H9 (cell line): ENCODE data around the gene MPL. TPM values are rescaled to one million over a fixed set of nuclear protein-coding genes. Genes with fewer than 3 reads are reported as not detected.

Experiments used
- DNase-seq: peaks from one replicate; pipeline ENCODE4 v3.0.0-alpha.2; 2017
- H2AFZ ChIP-seq: one replicate; pipeline ENCODE4 v1.6.1; 2013; ENCODE audit warnings: mild to moderate bottlenecking, low read length, control low read depth, moderate library complexity
- H2AK5ac ChIP-seq: 2 replicates; pipeline ENCODE4 v1.6.1; 2013; ENCODE audit warnings: low read length, control low read depth, mixed read lengths; ENCODE audit not compliant: insufficient read length
- H2BK120ac ChIP-seq: one replicate; pipeline ENCODE4 v1.6.1; 2013; ENCODE audit warnings: low read depth, mild to moderate bottlenecking, low read length, control low read depth, inconsistent platforms; ENCODE audit not compliant: poor library complexity, severe bottlenecking
- H2BK12ac ChIP-seq: 2 replicates; pipeline ENCODE4 v1.6.1; 2013; ENCODE audit warnings: low read length, control low read depth, mixed read lengths, low read depth; ENCODE audit not compliant: insufficient read length
- H2BK15ac ChIP-seq: 2 replicates; pipeline ENCODE4 v1.6.1; 2013; ENCODE audit warnings: low read depth, low read length, control low read depth
- H2BK20ac ChIP-seq: one replicate; pipeline ENCODE4 v1.6.1; 2013; ENCODE audit warnings: low read depth, mild to moderate bottlenecking, low read length, control low read depth, inconsistent platforms; ENCODE audit not compliant: poor library complexity, severe bottlenecking
- H2BK5ac ChIP-seq: 2 replicates; pipeline ENCODE4 v1.6.1; 2013; ENCODE audit warnings: low read length, control low read depth, mixed read lengths; ENCODE audit not compliant: insufficient read length
- H3K14ac ChIP-seq: 2 replicates; pipeline ENCODE4 v1.6.1; 2013; ENCODE audit warnings: low read length, control low read depth; ENCODE audit not compliant: insufficient read depth
- H3K18ac ChIP-seq: 2 replicates; pipeline ENCODE4 v1.6.1; 2013; ENCODE audit warnings: low read depth, mild to moderate bottlenecking, mixed read lengths, low read length, control low read depth; ENCODE audit not compliant: insufficient read length
- H3K23ac ChIP-seq: 2 replicates; pipeline ENCODE4 v1.6.1; 2013; ENCODE audit warnings: low read length, control low read depth, mixed read lengths, low read depth; ENCODE audit not compliant: insufficient read length
- H3K23me2 ChIP-seq: 2 replicates; pipeline ENCODE4 v1.6.1; 2013; ENCODE audit warnings: low read depth, mild to moderate bottlenecking, mixed read lengths, low read length, control low read depth; ENCODE audit not compliant: insufficient read length, poor library complexity, severe bottlenecking
- H3K27ac ChIP-seq: 2 replicates; pipeline ENCODE4 v1.5.1; 2013; ENCODE audit warnings: low read length, control low read depth, mixed read lengths, low read depth; ENCODE audit not compliant: insufficient read length
- H3K27me3 ChIP-seq: 2 replicates; pipeline ENCODE4 v1.6.1; 2013; ENCODE audit warnings: low read length, control low read depth, inconsistent platforms; ENCODE audit not compliant: insufficient read depth
- H3K4ac ChIP-seq: 2 replicates; pipeline ENCODE4 v1.6.1; 2013; ENCODE audit warnings: low read depth, mild to moderate bottlenecking, control low read depth, inconsistent platforms, low read length, moderate library complexity
- H3K4me1 ChIP-seq: 2 replicates; pipeline ENCODE4 v1.6.1; 2013; ENCODE audit warnings: low read length, control low read depth, inconsistent platforms; ENCODE audit not compliant: insufficient read depth
- H3K4me2 ChIP-seq: 2 replicates; pipeline ENCODE4 v1.6.1; 2013; ENCODE audit warnings: low read length, control low read depth, mixed read lengths; ENCODE audit not compliant: insufficient read length, insufficient read depth
- H3K56ac ChIP-seq: 2 replicates; pipeline ENCODE4 v1.6.1; 2013; ENCODE audit warnings: low read depth, mild to moderate bottlenecking, mixed read lengths, low read length, control low read depth; ENCODE audit not compliant: insufficient read length
- H3K79me1 ChIP-seq: 2 replicates; pipeline ENCODE4 v1.6.1; 2013; ENCODE audit warnings: low read depth, mild to moderate bottlenecking, moderate library complexity, low read length, control low read depth, inconsistent platforms; ENCODE audit not compliant: insufficient read depth, poor library complexity, severe bottlenecking
- H3K79me2 ChIP-seq: 2 replicates; pipeline ENCODE4 v1.6.1; 2013; ENCODE audit warnings: low read length, control low read depth, inconsistent platforms; ENCODE audit not compliant: insufficient read depth
- H3K9ac ChIP-seq: 2 replicates; pipeline ENCODE4 v1.6.1; 2013; ENCODE audit warnings: low read length, control low read depth, mixed read lengths; ENCODE audit not compliant: insufficient read length; ENCODE audit errors: extremely low read depth
- H3K9me3 ChIP-seq: one replicate; pipeline ENCODE4 v1.6.1; 2013; ENCODE audit warnings: low read depth, low read length, inconsistent platforms; ENCODE audit not compliant: control insufficient read depth
- H3T11ph ChIP-seq: one replicate; pipeline ENCODE4 v1.6.1; 2013; ENCODE audit warnings: mild to moderate bottlenecking, low read length, control low read depth, inconsistent platforms
- H4K20me1 ChIP-seq: one replicate; pipeline ENCODE4 v1.6.1; 2013; ENCODE audit not compliant: control insufficient read depth, insufficient read length, insufficient read depth
- H4K5ac ChIP-seq: 2 replicates; pipeline ENCODE4 v1.6.1; 2013; ENCODE audit warnings: low read depth, mild to moderate bottlenecking, mixed read lengths, low read length, control low read depth; ENCODE audit not compliant: insufficient read length
- H4K8ac ChIP-seq: replicated peaks from 2 replicates; pipeline ENCODE4 v1.6.1; 2013; ENCODE audit warnings: low read length, control low read depth, mixed read lengths, low read depth; ENCODE audit not compliant: insufficient read length
- H4K91ac ChIP-seq: 2 replicates; pipeline ENCODE4 v1.6.1; 2013; ENCODE audit warnings: low read depth, mild to moderate bottlenecking, moderate library complexity, mixed read lengths, low read length, control low read depth; ENCODE audit not compliant: insufficient read length
- H3K27ac Mint-ChIP-seq, 3 experiments: 2 replicates in 2 of 3; 3 replicates in 1 of 3; pipeline ENCODE4 v1.8.0; 2020 to 2021; ENCODE audit warnings: mixed read lengths in 3 of 3, mild to moderate bottlenecking in 1 of 3, moderate library complexity in 1 of 3
- H3K27me3 Mint-ChIP-seq: 2 replicates; pipeline ENCODE4 v1.8.0; 2021; ENCODE audit warnings: low read depth, mild to moderate bottlenecking, moderate library complexity, mixed read lengths
- H3K36me3 Mint-ChIP-seq, 3 experiments: 2 replicates in 2 of 3; 3 replicates in 1 of 3; pipeline ENCODE4 v1.8.0; 2020 to 2021; ENCODE audit warnings: low read depth in 3 of 3, mixed read lengths in 3 of 3; ENCODE audit not compliant: insufficient read depth in 1 of 3
- H3K4me1 Mint-ChIP-seq, 2 experiments: 2 replicates each; pipeline ENCODE4 v1.8.0; 2020; ENCODE audit warnings: mixed read lengths in 2 of 2
- H3K4me3 Mint-ChIP-seq, 2 experiments: 2 replicates in 1 of 2; 3 replicates in 1 of 2; pipeline ENCODE4 v1.8.0; 2020 to 2021; ENCODE audit warnings: mild to moderate bottlenecking in 2 of 2, mixed read lengths in 2 of 2, moderate library complexity in 1 of 2
- H3K9me3 Mint-ChIP-seq, 2 experiments: 2 replicates in 1 of 2; 3 replicates in 1 of 2; pipeline ENCODE4 v1.8.0; 2020; ENCODE audit warnings: mild to moderate bottlenecking in 2 of 2, mixed read lengths in 2 of 2, moderate library complexity in 1 of 2
- WGBS: extraction: QIAGEN DNeasy Blood & Tissue Kit; methylation state at CpG from one replicate; pipeline ENCODE4 v1.1.7; 2013; ENCODE audit warnings: missing lambda C conversion rate, low lambda C conversion rate, mixed read lengths; ENCODE audit not compliant: insufficient read length; ENCODE audit errors: extremely low coverage; 5-methylcytosine and 5-hydroxymethylcytosine counted together
- total RNA-seq: library from RNA; stranded (reverse); gene quantifications from 2 replicates; pipeline ENCODE4 v1.2.1, GENCODE V29; 2021
- TF ChIP-seq, protein P1 (sequence below): fragments of 200-600 bp; sonication (generic); conservative IDR thresholded peaks from 3 replicates; pipeline ENCODE4 v1.8.0; 2021; ENCODE audit warnings: antibody characterized with exemption, mild to moderate bottlenecking

Gene MPL
- total RNA-seq, 1 experiment from 2014 or later = not detected

DNA sequence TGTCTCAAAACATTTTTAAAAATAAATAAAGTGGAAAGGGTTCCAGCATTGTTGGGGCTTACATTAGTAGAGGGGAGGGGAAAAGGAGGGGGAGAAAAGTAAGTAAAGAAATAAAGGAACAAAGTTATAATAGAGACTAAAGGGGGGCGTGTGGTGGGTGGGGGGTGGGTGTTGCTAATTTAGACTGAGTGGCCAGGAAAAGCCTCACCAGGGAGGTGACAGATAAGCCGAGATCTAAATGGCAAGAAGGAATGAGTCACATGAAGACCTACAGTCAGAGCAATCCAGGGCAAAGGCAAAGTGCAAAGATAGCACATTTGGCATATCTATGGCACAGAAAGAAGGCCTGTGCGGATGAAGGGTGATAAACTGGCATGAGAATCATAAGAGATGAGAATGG is 7.5 kb downstream of the MPL start:
- H3K27me3 ChIP-seq = peaks cover 4% of the 10 kb centered on the region
- no peak overlapping the region for H3T11ph ChIP-seq
- H3K79me2 ChIP-seq = no peaks in the 10 kb centered on the region
- no peak overlapping the region for H2BK5ac ChIP-seq
- no peak overlapping the region for H3K27ac ChIP-seq
- no peak overlapping the region for H3K14ac ChIP-seq
- Mint-ChIP-seq H3K36me3 (no peaks in the 10 kb centered on the region), H3K27ac (no peak overlapping the region), H3K4me3 (no peak overlapping the region), H3K27me3 (peaks cover 24% of the 10 kb centered on the region), H3K9me3 (no peaks in the 10 kb centered on the region), H3K4me1 (peaks cover 32 to 40% of the 10 kb centered on the region in 2 experiments)
- no peak overlapping the region for H3K4me2 ChIP-seq
- no peak overlapping the region for H4K8ac ChIP-seq
- no peaks in the 10 kb centered on the region for H3K79me1 ChIP-seq
- H2AFZ ChIP-seq = no peak overlapping the region
- no peak overlapping the region for H2BK20ac ChIP-seq
- no peak for DNase-seq
- no peak overlapping the region for H2BK12ac ChIP-seq
- H3K9me3 ChIP-seq = no peaks in the 10 kb centered on the region
- no peak overlapping the region for H3K56ac ChIP-seq
- H3K23ac ChIP-seq = no peak overlapping the region
- TF ChIP-seq, protein P1, sequence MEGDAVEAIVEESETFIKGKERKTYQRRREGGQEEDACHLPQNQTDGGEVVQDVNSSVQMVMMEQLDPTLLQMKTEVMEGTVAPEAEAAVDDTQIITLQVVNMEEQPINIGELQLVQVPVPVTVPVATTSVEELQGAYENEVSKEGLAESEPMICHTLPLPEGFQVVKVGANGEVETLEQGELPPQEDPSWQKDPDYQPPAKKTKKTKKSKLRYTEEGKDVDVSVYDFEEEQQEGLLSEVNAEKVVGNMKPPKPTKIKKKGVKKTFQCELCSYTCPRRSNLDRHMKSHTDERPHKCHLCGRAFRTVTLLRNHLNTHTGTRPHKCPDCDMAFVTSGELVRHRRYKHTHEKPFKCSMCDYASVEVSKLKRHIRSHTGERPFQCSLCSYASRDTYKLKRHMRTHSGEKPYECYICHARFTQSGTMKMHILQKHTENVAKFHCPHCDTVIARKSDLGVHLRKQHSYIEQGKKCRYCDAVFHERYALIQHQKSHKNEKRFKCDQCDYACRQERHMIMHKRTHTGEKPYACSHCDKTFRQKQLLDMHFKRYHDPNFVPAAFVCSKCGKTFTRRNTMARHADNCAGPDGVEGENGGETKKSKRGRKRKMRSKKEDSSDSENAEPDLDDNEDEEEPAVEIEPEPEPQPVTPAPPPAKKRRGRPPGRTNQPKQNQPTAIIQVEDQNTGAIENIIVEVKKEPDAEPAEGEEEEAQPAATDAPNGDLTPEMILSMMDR = no peak
- no peak overlapping the region for H3K18ac ChIP-seq
- H4K91ac ChIP-seq = no peak overlapping the region
- H3K4ac ChIP-seq = no peak overlapping the region
- WGBS = no CpG with 5 or more reads among the region's 3 CpGs
- H3K4me1 ChIP-seq = peaks cover under 1% of the 10 kb centered on the region
- H2AK5ac ChIP-seq = no peak overlapping the region
- H3K23me2 ChIP-seq = peaks cover 10% of the 10 kb centered on the region
- no peaks in the 10 kb centered on the region for H4K20me1 ChIP-seq
- no peak overlapping the region for H3K9ac ChIP-seq
- H2BK120ac ChIP-seq = no peak overlapping the region
- no peak overlapping the region for H4K5ac ChIP-seq
- no peak overlapping the region for H2BK15ac ChIP-seq
